Measurements from ENCODE around the gene GABRA5.
A peak's percentile ranks its signal among the peaks of the same experiment; 100 is the strongest.
"Not testable (repeated sequence)": the region's sequence is repeated elsewhere in the genome, so short reads cannot be mapped to it uniquely, and the experiment has no call there.

Gene GABRA5

DNA sequence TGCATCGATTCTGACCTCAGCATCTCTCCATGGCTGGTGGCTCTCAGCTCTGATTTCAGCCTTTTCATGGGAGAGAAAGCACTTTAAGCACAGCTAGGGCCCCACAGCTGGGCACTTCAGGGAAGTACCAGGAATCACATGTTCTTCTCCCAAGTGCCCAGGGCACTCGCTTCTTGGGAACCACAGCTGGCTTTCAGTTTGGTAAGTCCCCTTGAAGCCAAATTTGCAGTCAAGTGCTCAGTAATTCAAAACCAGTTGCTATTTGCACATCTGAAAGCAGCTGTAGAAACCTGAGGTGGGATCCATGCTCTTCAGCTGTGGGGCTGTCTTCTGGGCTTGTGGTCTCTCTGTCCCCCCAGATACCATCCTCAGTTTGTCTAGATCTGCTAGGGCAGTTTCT, 12.8 kb downstream of the GABRA5 start:
- DNase-seq, result no peak

DNA sequence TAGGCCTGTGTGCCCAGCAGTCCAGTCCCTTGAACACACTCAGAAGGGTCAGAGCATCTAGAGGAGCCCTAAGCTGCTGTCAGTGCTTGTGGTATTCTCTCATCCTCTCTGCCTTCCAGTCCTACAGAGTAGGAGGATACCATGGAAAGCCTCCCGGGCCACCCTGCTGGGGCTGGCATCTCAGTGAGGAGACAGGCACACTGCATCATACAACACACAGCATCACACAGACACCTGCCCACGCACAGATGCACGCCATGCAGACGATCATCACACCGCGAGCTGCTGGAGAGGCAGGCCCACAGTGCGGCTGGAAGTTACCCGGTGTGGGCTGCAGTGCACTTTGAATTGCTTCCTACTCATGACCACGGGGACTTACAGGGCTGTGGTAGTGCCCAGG, 15.2 kb downstream of the GABRA5 start:
- no peak for DNase-seq

DNA sequence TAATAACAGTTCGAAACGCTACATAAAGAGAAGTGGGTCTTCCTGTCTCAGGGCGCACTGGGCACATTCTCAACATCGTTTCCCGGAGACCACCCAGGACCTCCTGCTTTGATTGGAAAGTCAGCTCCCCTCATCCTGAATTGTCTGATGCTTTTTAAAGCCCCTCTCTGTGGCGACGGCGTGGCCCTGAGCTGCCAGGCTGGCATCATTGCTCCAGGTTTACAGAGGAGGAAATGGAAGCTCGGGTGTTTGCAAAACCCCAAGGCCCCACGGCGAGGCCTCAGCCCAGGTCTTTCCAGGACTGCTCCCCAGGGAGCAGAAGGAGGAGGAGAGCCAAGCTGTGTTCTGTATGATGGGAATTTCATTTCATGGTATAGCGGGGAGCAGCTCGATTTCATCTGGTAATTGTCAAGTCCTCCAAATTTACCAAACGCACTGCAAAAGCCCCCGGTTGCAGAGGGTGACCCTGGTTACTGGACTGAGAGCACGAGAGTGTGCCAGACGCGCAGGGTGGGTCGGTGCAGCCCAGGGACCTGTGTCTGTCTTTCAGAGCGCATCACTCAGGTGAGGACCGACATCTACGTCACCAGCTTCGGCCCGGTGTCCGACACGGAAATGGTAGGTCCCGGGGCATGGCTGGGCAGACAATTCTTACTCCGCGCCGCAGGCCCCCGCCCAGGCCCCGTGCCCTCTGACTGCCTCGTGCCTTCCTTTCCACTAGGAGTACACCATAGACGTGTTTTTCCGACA, 15.9 kb downstream of the GABRA5 start:
- DNase-seq, result no peak

DNA sequence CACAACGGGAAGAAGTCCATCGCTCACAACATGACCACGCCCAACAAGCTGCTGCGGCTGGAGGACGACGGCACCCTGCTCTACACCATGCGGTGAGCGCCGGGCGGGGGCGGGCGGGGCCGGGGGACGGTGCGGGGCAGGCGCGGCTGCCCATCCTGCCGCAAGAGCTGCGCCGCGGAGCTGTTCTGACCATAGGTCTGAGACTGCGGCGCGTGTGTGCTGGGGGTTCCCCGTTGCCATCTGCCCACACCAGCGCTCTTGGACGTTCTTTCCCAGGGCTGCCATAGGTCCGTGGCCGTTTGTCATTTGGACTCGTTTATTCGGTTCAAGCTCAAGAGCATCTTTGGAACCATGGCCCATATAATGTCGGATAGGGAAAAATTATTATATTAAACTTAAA, 16.6 kb downstream of the GABRA5 start:
- DNase-seq, result no peak

DNA sequence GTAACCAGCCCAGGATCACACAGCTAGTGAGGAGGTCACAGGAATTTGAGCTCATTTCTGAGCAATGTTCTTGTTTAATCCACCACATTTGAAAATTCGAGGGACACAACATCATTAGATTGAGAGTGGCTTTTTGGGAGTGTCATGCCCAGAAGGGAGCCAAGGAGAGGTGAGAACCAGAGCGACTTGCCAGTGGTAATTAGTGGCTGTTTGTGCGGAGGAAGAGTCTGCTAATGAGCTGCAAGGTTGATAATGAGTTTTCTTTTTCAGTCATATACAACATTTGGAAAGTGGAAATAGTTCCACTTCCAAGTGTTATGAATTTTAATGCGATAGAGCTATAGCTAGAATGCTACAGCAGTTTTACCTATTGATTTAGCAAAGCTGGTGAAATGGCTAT, 19.7 kb downstream of the GABRA5 start:
- no peak for DNase-seq

DNA sequence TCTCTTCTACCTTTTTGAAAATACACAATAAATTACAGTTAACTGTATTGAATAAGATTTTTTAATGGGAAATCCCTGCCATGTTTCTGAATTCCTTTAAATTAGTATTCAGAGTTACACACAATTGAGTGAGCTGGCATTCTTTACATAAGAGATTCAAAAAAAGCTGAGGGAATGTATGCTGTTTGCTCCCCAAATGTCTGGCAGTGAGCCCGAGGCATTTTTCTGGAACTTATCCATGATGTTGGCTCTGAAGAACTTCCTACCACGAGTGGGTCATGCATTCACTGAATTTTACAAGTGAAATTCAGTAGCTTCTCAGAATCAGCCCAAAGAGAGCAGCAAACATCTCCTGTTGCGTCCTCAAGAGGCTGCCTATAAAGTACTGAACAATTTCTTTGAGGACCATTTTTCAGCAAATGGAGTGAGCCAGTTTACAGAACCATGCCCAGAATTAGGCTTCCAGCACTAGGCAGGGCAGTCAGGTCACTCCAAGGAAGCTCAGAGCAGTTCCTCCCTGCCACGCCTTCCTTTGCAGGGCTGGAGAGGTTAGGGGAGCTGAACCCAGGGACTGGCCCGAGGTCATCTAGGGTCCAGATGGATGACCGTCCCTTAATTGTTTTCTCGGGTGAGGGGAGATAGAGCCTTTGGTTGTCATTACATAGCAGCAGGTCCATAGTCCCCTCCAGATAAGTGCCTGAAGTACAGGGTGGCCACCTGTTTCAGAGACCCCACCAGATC, 21.2 kb downstream of the GABRA5 start:
- DNase-seq, result no peak

DNA sequence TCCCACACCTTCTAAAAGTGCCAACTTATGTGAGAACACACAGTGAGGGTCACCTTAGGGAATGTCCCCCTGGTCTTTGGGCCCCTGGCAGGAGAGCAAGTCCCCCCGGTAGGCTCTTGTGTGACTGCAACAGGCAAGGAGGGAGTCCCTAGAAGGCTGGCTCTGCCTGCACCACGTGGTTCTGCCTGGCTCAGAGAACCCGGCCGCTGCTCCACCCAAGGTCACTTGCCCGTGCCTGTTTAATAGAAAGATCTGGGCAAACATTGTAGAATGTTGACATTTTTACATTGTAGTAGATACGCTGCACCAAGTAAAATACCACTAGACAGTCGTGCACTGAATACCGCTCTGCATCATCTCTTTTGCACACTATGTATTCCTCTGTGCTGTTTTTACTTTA, 21.9 kb downstream of the GABRA5 start:
- no peak for DNase-seq

DNA sequence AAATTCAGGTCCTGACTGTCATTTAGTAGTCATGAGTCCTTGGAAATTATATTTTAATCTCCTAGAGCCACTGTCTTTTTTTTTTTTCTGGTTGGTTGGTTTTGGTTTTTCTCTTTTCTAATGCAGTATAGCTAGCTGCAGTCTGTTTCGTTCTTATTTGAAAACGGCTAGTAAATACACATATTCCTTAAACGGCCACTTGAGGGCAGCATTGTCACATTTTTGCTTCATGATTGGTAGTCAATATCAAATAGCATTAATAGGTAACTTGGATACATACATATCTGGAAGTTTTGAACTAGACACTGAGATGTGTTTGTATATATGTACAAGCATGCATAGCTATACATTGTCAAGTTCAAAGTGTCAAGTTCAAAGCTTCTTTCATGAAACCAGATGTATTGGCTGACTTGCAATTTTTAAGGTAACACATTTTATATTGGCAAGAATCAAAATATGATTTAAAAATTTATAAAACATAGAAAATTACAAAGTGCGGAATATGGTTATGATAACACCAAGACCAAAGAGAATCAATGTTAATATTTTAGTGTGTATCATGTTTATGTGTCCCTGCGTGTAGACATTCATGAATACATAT, 22.5 kb downstream of the GABRA5 start:
- peak; percentile 38 to 85 for DNase-seq

DNA sequence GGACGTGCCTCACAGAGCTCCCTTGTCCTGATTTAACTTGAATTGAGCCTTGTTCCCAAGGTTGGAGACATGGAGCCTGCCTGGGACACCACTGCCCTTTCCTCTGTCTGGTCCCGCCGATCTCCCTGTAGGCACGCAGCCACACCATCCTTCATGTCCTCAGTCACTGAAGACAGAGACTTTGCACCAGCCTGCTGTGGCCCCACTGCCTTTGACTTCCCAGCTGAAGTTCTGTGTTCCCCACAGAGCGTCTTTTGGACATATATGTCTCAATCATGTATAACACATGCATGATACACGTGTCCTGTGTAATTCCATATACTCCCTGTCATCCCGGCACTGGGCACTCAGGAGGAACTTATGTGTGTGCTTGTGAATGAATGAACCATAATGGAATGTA, 23.6 kb downstream of the GABRA5 start:
- no peak for DNase-seq

DNA sequence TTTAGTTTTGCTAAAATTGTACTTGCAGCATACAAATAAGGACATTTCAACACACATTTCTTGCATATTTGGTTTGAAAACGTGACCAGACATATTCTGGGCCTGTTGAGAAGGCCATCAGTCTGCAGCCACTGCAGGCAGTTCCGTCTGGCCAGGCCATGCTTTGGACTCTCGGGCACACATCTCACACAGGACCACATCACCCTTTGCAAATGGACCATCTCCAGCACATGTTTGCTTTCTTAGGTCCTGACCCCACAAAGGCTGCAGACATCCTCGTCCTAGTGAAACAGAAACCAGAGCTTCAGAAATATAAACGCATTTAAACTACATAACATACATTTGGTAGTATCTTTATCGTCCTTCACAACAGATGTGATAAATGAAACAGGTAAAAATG, 24.1 kb downstream of the GABRA5 start:
- DNase-seq, result no peak

DNA sequence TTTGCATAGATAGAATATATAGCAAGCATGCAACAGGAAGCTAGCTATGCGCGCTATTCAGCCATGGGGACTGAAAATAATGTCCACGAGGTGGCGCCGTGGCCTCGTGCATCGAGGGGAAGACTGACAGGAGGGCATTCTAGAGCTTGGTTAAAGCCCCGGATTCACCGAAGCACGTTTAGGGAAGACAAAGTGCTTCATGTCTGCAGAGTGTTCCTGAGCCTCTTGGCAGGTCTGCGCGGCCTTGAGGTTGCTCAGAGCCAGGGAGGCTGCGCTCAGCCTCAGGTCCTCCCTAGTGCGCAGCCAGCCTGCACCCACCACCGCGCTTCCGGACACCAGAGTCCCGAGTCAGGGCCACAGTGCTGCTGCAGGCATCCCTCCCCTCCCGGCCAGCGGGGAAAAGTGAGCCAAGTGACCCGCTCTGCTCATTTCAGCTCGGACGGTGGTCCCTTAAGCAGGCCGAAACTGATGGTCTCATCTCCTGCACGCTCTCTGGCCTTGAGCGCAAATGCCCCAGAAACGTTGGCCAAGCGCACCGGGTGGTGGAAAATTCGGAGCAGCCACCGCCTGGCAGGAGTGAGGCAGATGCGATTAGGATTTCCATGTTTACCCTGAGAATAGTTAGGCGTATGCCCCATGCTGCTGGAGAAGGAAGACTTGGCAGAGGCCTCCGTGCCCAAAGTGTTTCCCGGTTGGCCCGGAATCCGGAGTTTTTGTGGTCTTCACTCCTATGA, 24.8 kb downstream of the GABRA5 start:
- DNase-seq, result peak; percentile 2 to 36

DNA sequence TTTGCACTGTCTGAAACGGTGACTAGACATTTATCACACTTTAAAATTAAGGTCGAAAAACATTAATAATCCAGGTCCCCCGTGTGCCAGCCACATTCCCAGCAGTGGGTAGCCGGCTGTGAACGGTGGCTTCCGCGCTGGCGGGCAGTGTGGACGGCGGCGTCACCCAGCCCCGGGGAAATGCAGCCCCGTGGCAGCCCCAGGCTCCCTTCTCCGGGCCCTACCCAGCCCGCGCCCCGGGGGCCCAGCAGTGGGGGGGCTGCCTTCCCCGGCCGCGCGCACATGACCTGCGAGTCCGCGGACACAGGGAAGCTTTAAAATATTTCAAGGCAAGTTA, 25.3 kb downstream of the GABRA5 start:
- DNase-seq, result no peak

DNA sequence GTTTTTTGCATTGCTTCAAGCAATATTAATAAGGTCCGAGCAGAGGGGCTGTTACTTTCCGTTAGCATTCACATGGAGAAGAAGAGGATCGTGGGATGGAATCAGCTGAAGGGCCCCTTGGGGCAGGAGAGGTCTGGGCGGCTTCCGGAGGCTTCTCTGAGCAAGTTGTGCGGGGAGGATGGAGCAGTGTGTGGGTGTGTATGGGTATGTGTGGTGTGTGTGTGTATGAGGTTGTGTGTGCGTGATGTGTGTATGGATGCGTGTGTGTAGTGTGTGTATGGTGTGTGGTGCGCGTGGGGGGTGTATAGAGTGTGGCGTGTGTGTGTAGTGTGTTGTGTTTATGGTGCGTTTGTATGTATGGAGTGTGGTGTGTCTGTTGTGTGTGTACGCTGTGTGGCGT, 25.8 kb downstream of the GABRA5 start:
- DNase-seq, result no peak

DNA sequence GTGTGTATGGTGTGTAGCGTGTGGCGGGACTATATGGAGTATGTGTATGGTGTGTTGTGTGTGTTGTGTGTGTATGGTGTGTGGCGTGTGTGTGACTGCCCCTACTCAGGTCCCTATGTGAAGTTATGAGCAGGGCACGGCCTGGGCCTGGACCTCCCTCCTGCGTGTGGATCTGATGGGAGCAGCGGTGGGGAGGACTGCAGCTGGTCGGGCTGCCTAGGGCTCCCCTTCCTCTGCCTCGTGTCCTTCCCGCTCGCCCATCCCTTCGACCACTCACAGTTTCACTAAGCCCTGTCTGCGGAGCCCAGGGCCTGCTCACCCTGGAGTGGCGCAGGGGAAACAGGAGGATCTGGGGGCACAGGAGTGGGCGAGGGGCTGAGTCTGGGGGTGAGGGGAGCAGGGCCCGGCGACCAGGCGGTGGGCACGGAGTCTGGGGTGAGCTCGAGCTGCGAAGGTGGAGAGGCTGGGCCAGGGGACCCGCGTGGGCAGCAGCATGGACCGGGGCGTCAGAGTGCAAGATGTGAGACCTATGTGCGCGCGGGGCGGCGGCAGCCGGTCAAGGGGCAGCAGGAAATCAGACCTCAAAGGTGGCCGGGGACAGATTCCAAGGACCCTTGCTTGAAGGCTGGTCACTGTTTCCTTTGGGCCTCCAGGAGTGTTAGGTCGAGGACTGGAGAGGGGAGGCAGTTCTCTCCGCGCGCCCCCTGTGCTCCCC, 26.6 kb downstream of the GABRA5 start:
- no peak for DNase-seq

DNA sequence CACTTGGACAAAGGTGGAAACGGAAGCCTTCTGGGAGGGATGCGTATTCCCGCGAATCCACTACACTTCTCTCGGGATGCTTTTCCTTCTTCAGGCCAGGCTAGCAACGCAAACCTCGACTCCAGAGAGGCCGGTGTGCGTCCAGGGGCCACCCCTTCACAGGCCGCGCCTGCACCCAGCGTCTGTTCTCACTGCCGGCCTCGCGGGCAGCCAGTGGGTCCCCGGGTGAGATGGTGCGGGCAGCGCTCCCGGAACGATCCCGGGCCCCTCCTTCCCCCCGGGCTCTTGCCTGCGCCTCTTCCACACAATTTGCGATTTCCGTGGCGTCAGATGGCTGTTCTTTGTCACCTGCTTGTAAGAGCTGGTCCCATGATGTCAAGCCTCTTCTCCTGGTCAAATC, 27.3 kb downstream of the GABRA5 start:
- DNase-seq, result no peak

DNA sequence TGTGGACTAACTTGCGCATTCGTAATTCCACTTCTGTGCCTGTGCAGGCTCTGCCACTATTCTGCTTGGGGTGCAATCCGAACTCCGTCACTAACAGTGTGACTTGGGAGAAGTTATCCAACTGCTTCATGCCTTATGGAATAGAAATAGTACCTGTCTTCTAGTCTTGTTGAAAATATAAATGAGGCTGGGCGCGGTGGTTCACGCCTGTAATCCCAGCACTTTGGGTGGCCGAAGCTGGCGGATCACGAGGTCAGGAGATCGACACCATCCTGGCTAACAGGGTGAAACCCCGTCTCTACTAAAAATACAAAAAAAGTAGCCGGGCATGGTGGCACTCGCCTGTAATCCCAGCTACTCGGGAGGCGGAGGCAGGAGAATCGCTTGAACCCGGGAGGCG, 28.5 kb downstream of the GABRA5 start:
- DNase-seq, result not testable (repeated sequence)

DNA sequence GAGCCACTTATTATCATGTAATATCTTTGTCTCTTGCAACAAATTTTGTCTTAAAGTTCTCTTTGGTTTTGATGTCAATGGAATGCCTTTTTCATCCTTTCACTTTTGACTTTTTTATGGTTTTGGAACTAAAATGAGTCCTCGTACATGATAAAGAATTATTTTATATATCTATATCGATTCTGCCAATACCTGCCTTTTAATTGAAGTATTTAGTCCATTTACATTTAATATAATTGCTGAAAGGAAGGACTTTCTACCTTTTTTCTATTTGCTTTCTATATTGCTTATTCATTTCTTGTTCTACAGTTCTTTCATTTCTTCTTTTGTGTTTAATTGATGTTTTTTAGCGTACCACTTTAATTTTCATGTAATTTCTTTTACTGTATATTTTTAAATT, 32.8 kb downstream of the GABRA5 start:
- no peak for DNase-seq

DNA sequence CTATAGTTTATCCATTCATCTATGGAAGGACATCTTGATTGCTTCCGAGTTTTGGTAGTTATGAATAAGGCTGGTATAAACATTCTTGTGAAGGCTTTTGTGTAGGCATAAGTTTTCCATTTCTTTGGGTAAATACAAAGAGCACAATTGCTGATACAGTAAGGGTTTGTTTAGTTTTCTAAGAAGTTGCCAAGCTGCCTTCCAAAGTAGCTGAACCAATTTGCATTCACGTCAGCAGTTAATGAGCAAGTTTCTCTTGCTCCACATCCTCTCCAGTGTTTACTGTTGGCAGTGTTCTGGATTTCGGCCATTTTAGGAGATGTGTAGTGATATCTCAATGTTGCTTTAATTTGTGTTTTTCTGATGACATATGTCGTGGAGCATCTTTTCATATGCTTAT, 34.2 kb downstream of the GABRA5 start:
- DNase-seq, result no peak

DNA sequence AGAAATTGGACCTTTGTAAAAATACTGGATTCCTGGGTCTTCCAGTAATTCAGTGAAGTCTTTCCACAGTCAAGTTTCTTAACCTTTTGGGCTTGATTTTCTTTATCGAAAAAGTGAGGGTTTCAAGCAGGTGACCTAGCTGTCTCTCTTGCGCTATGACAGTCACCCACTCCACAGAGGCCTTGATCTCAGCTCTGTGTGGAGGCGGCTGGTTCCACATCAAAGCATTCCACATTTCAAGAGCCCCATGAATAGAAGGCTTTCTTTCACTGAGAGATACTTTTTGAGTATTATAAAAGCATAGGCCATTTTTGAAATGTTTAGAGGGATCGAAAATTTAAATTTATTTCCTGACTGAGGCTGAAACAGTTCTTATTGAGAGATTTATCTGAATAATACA, 43.9 kb downstream of the GABRA5 start:
- no peak for DNase-seq

DNA sequence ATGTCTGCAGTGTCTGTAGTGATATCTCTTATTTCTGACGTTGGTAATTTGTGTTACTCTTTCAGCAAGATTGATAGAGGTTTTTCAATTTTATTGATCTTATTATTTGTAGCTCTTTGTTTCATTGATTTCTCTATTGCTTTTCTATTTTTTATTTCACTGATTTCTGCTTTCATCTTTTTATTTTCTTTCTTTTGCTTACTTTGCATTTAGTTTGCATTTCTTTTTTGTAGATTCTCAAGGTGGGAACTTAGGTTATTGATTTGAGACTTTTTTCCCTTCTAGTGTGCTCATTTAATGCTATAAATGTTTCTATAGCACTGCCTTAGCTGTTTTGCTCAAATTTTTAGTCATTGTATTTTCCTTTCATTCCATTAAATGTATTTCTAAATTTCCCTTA, 54.6 kb downstream of the GABRA5 start:
- DNase-seq, result no peak

DNA sequence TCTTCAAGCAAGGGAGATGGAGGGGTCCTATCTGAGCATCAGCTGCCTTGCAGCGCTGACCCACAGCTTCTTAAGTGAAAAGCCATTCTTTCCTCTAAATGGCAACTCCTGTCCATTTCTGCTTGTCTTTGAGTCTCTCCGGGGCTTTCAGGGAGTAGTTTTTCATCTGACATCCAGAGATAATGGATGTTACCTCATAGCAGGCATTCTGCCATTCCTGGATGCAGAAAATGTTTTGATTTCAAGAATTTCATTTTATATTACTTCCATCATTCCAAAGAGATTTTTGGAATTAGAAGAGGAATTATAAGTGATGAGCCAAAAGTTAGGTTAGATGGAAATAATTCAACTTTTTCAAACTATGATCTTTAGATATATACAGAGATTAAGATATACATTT, 59.2 kb downstream of the GABRA5 start:
- no peak for DNase-seq

DNA sequence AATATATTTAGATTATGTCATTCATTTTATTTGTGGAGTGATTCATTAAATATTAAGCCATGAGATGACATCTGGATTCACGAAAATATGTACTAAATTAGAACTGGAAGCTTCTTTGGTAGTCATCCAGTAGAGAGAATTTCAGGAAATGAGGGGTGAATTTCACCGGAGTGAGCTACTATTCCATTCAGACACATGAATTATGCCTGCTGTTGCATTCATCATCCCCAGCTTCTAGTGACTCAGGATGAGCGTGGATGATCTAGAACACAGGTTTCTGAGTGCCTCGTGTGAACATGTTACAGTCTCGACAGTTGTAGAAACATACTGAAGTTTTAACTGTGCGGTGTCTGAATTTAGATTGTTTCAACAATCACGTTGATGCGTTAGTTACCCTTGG, 61.2 kb downstream of the GABRA5 start:
- no peak for DNase-seq

DNA sequence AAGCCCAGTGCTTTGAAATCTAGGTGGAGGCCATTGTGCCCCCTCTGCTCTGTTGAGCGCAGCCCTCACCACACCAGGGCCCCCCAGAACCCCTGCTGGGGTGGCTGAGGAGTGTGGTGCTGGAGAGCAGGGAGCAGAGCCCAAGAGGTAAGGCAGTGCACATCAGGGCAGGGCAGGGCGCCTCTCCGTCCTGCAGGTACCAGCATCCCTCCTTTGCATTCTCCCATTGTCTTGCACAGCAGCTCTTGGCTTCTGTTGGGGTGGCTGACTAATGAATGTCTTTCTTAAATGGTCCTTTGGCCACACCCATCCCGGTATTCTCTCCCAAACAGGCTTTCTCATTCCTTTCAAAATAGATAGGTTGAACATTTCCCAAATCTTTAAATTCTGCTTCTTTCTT, 62.7 kb downstream of the GABRA5 start:
- no peak for DNase-seq
